ENCODE data around the gene ZDHHC18. TPM values are rescaled to one million over a fixed set of nuclear protein-coding genes. Genes with fewer than 3 reads are reported as not detected.

ZDHHC18 gene
- total RNA-seq: 10 to 100 TPM; 10.5 to 36.9 (median 17.1) TPM

- Histone ChIP-seq H3K9me3 (no peaks in the 10 kb centered on the region), H3K27ac (peak within 1 kb of the TSS; percentile 16 to 84 (median 82)), H3K27me3 (no peaks in the 10 kb centered on the region), H3K4me3 (peak within 1 kb of the TSS; percentile 77 to 90), H3K36me3 (peaks cover 0 to 2% of the 10 kb centered on the region in 2 donors), H3K4me1 (peaks cover 0 to 41% (median 15%) of the 10 kb centered on the region in 3 donors)
- peak; percentile 95 for ATAC-seq
- TF ChIP-seq POLR2A (IDR thresholded peaks at IDR 0.05): peak; percentile 21 to 56
- no peak for TF ChIP-seq POLR2AphosphoS5 (IDR thresholded peaks at IDR 0.05)
- TF ChIP-seq CTCF (IDR thresholded peaks at IDR 0.05): peak in 3 of 4 experiments; percentile 67 to 75 (median 71)
- 0% methylated on average over 1 to 2 of the region's 107 CpGs for WGBS, 2 donors (ENCODE audit: low coverage in 1 of 2)
Observed at GRCh38 chr1:26826261-26827105, at the start of gene ZDHHC18. TSS of gene ZDHHC18 (plus strand) at chr1:26826688. CDS start at chr1:26826805, 117 bp downstream.

GRCh38 chr1:26779098-26779668, 47.3 kb upstream of the ZDHHC18 start:
- Histone ChIP-seq H3K36me3 (peaks cover 0 to 74% of the 10 kb centered on the region in 2 donors), H3K4me3 (no peak overlapping the region), H3K27ac (no peak overlapping the region), H3K4me1 (peaks cover 6 to 34% (median 9%) of the 10 kb centered on the region in 3 donors), H3K27me3 (no peaks in the 10 kb centered on the region), H3K9me3 (no peaks in the 10 kb centered on the region)
- no peak for TF ChIP-seq POLR2AphosphoS5 (IDR thresholded peaks at IDR 0.05)
- ATAC-seq: no peak
- WGBS, 2 donors (ENCODE audit: low coverage in 1 of 2): 51 to 60% methylated on average over 2 of the region's 11 CpGs

- H3K36me3 ChIP-seq: peaks cover 0 to 61% of the 10 kb centered on the region in 2 donors
- no peaks in the 10 kb centered on the region for H3K27me3 ChIP-seq
- ATAC-seq: no peak
- H3K27ac ChIP-seq: no peak overlapping the region
- H3K4me1 ChIP-seq: peaks cover 7 to 42% (median 18%) of the 10 kb centered on the region in 3 donors
- no peak for TF ChIP-seq POLR2A (IDR thresholded peaks at IDR 0.05)
- no peak for TF ChIP-seq POLR2AphosphoS5 (IDR thresholded peaks at IDR 0.05)
- TF ChIP-seq EP300 (IDR thresholded peaks at IDR 0.05): no peak
- TF ChIP-seq CTCF (IDR thresholded peaks at IDR 0.05): no peak
- 67 to 83% methylated on average over 3 to 9 of the region's 21 CpGs for WGBS, 2 donors (ENCODE audit: low coverage in 1 of 2)
- H3K9me3 ChIP-seq: no peaks in the 10 kb centered on the region
- H3K4me3 ChIP-seq: no peak overlapping the region
Observed at GRCh38 chr1:26780344-26780957, 46.0 kb upstream of the ZDHHC18 start.

- Histone ChIP-seq H3K9me3 (no peaks in the 10 kb centered on the region), H3K27me3 (no peaks in the 10 kb centered on the region), H3K4me1 (peaks cover 10 to 45% (median 25%) of the 10 kb centered on the region in 3 donors), H3K36me3 (peaks cover 0 to 53% of the 10 kb centered on the region in 2 donors), H3K27ac (no peak overlapping the region), H3K4me3 (no peak overlapping the region)
- ATAC-seq: no peak
- TF ChIP-seq CTCF (IDR thresholded peaks at IDR 0.05): no peak
- TF ChIP-seq EP300 (IDR thresholded peaks at IDR 0.05): no peak
- no peak for TF ChIP-seq POLR2A (IDR thresholded peaks at IDR 0.05)
- no peak for TF ChIP-seq POLR2AphosphoS5 (IDR thresholded peaks at IDR 0.05)
- WGBS, 2 donors (ENCODE audit: low coverage in 1 of 2): 50 to 73% methylated on average over 10 to 11 of the region's 11 CpGs
Observed at GRCh38 chr1:26781206-26781825, 45.2 kb upstream of the ZDHHC18 start.
